Measurements from ENCODE around the gene CERK. TPM values are rescaled to one million over a fixed set of nuclear protein-coding genes. Genes with fewer than 3 reads are reported as not detected.

CERK gene
- total and polyA plus RNA-seq, 4 donors: 7.9 to 24.3 (median 10.2) TPM

- TF ChIP-seq, protein P1, sequence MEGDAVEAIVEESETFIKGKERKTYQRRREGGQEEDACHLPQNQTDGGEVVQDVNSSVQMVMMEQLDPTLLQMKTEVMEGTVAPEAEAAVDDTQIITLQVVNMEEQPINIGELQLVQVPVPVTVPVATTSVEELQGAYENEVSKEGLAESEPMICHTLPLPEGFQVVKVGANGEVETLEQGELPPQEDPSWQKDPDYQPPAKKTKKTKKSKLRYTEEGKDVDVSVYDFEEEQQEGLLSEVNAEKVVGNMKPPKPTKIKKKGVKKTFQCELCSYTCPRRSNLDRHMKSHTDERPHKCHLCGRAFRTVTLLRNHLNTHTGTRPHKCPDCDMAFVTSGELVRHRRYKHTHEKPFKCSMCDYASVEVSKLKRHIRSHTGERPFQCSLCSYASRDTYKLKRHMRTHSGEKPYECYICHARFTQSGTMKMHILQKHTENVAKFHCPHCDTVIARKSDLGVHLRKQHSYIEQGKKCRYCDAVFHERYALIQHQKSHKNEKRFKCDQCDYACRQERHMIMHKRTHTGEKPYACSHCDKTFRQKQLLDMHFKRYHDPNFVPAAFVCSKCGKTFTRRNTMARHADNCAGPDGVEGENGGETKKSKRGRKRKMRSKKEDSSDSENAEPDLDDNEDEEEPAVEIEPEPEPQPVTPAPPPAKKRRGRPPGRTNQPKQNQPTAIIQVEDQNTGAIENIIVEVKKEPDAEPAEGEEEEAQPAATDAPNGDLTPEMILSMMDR (IDR thresholded peaks at IDR 0.05; ENCODE audit: low read depth, low read length, missing input control): no peak
- no peak for TF ChIP-seq FOXA1 (IDR thresholded peaks at IDR 0.05)
- no peak for TF ChIP-seq HNF4G (IDR thresholded peaks at IDR 0.05)
These were observed 79.8 kb downstream of the CERK start (continued) for GRCh38 chr22:46657996-46658947.

GRCh38 chr22:46657655-46657953 is 80.4 kb downstream of the CERK start:
- H3K9me3 ChIP-seq (ENCODE audit: control insufficient read depth in 4 of 4, low read length in 3 of 4): no peaks in the 10 kb centered on the region
- 93% methylated on average over 10 of the region's 10 CpGs for WGBS
- TF ChIP-seq, protein P1 (IDR thresholded peaks at IDR 0.05; ENCODE audit: low read depth, low read length, missing input control): no peak
- TF ChIP-seq FOXA1 (IDR thresholded peaks at IDR 0.05): no peak
- no peak for TF ChIP-seq NR2F2 (IDR thresholded peaks at IDR 0.05)
- no peak for TF ChIP-seq EGR1 (IDR thresholded peaks at IDR 0.05; ENCODE audit: low read depth in 2 of 2)
- TF ChIP-seq, protein P2, sequence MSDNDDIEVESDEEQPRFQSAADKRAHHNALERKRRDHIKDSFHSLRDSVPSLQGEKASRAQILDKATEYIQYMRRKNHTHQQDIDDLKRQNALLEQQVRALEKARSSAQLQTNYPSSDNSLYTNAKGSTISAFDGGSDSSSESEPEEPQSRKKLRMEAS (IDR thresholded peaks at IDR 0.05): no peak
- no peak for TF ChIP-seq GABPA (IDR thresholded peaks at IDR 0.05 in 1 of 2, conservative IDR thresholded peaks at IDR 0.05 in 1 of 2)
- no peak for TF ChIP-seq REST (IDR thresholded peaks at IDR 0.05)
- TF ChIP-seq HNF4G (IDR thresholded peaks at IDR 0.05): no peak
- no peak for TF ChIP-seq ZBTB33 (IDR thresholded peaks at IDR 0.05)
- no peak for TF ChIP-seq HNF4A (conservative IDR thresholded peaks at IDR 0.05)
- TF ChIP-seq YY1 (IDR thresholded peaks at IDR 0.05): no peak
- no peak for TF ChIP-seq RXRA (IDR thresholded peaks at IDR 0.05)
- TF ChIP-seq TAF1 (conservative IDR thresholded peaks at IDR 0.05): no peak
- no peak for TF ChIP-seq JUND (IDR thresholded peaks at IDR 0.05)
- no peak for TF ChIP-seq RAD21 (IDR thresholded peaks at IDR 0.05)
- no peak for TF ChIP-seq SP1 (IDR thresholded peaks at IDR 0.05)
- TF ChIP-seq, protein P3, sequence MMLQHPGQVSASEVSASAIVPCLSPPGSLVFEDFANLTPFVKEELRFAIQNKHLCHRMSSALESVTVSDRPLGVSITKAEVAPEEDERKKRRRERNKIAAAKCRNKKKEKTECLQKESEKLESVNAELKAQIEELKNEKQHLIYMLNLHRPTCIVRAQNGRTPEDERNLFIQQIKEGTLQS (IDR thresholded peaks at IDR 0.05): no peak
- H3K36me3 ChIP-seq (ENCODE audit: control insufficient read depth in 4 of 4, insufficient read depth in 3 of 4, low read depth in 1 of 4, low read length in 3 of 4): peaks cover 0 to 4% (median 1%) of the 10 kb centered on the region in 4 donors
- H3K9ac ChIP-seq (ENCODE audit: low read depth in 1 of 2, low read length in 2 of 2): no peak overlapping the region
- no peak for DNase-seq (ENCODE audit: low spot score)
- no peaks in the 10 kb centered on the region for H3K27me3 ChIP-seq (ENCODE audit: control insufficient read depth in 4 of 4, insufficient read depth in 4 of 4, low read length in 3 of 4)
- peaks cover 18 to 63% (median 36%) of the 10 kb centered on the region in 4 donors for H3K4me1 ChIP-seq (ENCODE audit: control insufficient read depth in 4 of 4, insufficient read depth in 4 of 4, low read length in 3 of 4)
- H3K4me3 ChIP-seq (ENCODE audit: low read depth in 1 of 3, low read length in 3 of 3): no peak overlapping the region
- no peak overlapping the region for H3K27ac ChIP-seq (ENCODE audit: low read depth in 1 of 2, low read length in 2 of 2)
